ENCODE measurements around the gene MAL.

MAL gene

DNA sequence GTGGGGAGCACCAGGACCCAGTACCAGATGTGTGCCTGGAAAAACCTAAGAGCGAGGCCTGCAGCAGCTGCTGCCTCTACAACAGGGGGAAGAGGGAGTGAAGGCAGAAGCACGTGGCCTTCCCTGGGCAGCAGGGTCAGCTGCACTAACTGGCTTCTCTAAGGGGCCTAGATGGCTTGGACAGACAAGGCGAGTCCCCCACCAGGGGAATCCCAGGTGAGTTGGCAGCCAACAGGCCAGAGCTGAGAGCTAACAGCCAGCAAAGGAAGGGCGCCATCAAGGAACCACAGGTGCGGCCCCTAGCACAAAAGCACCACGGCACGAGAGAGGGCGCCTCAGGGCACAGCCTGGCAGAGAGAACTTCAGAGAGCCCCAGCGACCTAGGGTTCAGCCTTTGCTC is 19.8 kb upstream of the MAL start:
- TF ChIP-seq CTCF (IDR thresholded peaks at IDR 0.05; ENCODE audit: borderline replicate concordance, insufficient read depth, low read depth, low read length) = no peak
- no peak overlapping the region for H3K4me3 ChIP-seq (ENCODE audit: low read depth, low read length)

DNA sequence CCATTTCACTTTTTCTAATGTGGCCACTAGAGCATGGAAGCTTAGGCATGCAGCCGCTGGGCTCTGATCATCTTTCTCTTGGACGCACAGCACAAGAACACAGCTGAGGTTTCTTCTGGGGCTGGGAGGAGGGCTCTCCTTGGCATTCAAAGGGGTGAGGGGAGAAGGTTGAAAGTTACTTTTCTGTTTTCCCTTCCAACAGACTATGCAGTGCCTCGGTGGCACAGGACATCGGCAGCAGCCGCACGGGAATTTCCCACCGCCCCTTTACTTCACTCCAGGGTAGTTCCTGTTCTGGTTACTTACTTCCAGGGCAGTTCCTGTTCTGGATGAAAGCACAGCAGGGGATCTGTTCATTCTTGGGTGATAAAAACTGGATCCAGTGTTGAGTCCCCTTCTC is 18.9 kb upstream of the MAL start:
- TF ChIP-seq CTCF (IDR thresholded peaks at IDR 0.05; ENCODE audit: borderline replicate concordance, insufficient read depth, low read depth, low read length) = no peak
- no peak overlapping the region for H3K4me3 ChIP-seq (ENCODE audit: low read depth, low read length)

DNA sequence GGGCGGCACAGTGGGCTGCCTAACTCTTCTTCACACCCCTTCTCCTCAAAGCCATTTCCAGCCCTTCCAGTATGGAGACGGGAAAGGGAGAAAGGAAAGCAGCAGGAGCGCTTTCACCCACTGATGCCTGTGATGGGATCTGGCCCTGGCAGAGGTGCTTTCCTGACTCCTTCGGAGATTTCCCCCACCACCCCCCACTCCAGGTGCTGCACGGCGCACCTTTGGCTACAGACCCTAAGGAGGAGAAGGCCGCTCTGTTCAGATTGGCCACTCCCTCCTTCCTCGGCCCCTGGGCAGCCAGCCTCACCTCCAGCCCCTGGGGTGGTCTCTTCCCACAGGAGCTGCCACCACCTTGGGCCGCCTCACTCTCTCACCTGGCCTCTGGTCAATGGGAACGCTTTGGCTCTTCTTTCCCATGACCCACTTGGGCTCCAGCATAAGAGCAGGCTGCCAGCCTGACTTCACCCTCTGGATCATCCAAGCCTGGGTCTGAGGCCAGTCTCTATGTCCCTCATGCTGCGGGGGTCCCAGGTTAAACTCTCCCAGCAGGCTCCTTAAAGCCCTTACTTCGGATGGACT is 18.4 kb upstream of the MAL start:
- TF ChIP-seq CTCF (IDR thresholded peaks at IDR 0.05; ENCODE audit: borderline replicate concordance, insufficient read depth, low read depth, low read length) = no peak
- no peak overlapping the region for H3K4me3 ChIP-seq (ENCODE audit: low read depth, low read length)

DNA sequence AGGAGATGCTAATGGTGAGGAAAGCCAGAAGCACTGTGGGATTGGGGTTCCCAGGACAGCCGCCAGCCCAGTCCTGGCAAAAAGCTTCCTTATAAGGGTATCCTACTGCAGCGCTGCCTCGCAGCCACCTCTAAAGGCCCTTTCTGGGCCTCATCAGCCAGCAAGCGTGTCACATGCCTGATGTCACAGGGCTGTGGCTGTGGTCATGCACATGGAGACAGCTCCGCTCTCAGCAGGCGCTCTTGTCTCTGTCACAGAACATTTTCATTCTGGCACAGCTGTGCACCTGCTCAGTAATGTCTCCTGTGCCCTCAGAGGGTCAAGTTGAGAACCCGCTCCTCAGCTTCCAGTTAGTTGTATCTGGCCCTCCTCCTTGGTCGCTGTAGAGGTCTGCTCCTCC is 17.7 kb upstream of the MAL start:
- no peak overlapping the region for H3K4me3 ChIP-seq (ENCODE audit: low read depth, low read length)
- TF ChIP-seq CTCF (IDR thresholded peaks at IDR 0.05; ENCODE audit: borderline replicate concordance, insufficient read depth, low read depth, low read length) = no peak

DNA sequence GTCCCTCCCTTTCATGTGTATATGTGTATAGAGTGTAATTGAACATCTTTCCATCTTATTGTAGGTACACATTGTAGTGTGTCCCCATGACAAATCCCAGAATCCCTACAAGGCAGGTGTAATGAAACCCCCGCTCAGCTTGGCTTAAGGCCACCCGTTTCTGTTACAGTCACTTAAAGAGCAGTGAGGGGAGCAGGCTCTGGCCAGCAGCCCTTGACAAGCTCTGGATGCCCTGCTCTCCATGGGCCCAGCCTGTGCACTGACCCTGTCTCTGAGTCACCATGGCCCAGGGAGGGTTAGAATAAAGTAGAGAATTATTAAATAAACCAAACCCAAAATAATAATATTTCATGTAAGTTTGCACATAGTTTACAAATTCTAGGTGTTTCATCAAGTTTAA is 17.2 kb upstream of the MAL start:
- no peak overlapping the region for H3K4me3 ChIP-seq (ENCODE audit: low read depth, low read length)
- TF ChIP-seq CTCF (IDR thresholded peaks at IDR 0.05; ENCODE audit: borderline replicate concordance, insufficient read depth, low read depth, low read length) = no peak

DNA sequence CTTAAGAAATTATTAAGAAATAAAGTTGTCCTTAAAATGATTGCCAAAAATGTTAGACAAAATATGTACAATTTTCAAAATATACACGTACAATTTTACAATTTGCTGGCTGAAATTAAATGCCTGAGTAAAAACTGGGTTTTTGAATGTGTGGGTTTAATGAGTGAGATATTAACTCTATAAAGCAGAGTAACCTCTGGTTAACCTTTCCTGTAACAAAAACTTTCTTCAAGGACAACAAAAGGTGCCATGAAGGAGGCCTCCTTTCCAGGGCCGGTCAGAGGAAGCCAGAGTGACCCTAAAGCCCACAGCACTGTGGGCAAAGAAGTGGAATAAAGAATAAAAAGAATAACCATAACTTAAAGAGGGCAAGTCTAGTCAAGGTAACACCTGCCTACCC is 16.5 kb upstream of the MAL start:
- H3K4me3 ChIP-seq (ENCODE audit: low read depth, low read length) = no peak overlapping the region
- no peak for TF ChIP-seq CTCF (IDR thresholded peaks at IDR 0.05; ENCODE audit: borderline replicate concordance, insufficient read depth, low read depth, low read length)

DNA sequence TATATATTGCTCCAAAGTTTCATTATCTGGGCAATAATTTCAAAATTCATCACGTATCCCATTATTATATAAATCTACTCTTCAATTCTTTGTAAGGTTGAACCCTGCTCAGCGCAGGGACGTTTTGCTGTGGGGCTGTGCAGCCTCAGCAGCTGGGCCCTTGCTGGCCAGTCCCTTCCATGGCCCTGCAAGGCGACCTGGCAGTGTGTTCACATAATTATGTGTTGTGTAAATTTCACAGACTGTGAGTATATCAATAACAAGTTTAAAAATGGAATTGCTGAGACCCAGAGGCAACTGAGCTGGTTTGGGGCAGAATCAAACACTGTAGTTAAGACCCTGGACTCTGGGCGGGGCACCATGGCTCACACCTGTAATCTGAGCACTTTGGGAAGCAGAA is 16.1 kb upstream of the MAL start:
- H3K4me3 ChIP-seq (ENCODE audit: low read depth, low read length) = no peak overlapping the region
- TF ChIP-seq CTCF (IDR thresholded peaks at IDR 0.05; ENCODE audit: borderline replicate concordance, insufficient read depth, low read depth, low read length) = no peak

All from GM12875 (cell line).